HEK293T (cell line): Measurements from ENCODE around the gene PTPN1.
"Not testable (repeated sequence)": the region's sequence is repeated elsewhere in the genome, so short reads cannot be mapped to it uniquely, and the experiment has no call there.

Experiments used
- CTCF ChIA-PET: fragments of 350-600 bp; formaldehyde crosslinking; extraction: SDS; loops from one replicate; lab custom pipeline; 2021; ENCODE audit warnings: antibody characterized with exemption, inconsistent platforms; lab: Yijun Ruan, JAX
- POLR2A ChIA-PET: fragments of 350-600 bp; formaldehyde crosslinking; extraction: SDS; loops from one replicate; lab custom pipeline; 2020; ENCODE audit warnings: antibody characterized with exemption, inconsistent platforms; lab: Yijun Ruan, JAX
- DNase-seq: peaks from one replicate; pipeline ENCODE4 v3.0.0; 2012; ENCODE audit warnings: mixed read lengths; ENCODE audit errors: extremely low spot score
- ARNT ChIP-seq: fragments of 450-650 bp; IDR thresholded peaks from 2 replicates; pipeline ENCODE4 v1.6.1; 2017; ENCODE audit warnings: mild to moderate bottlenecking
- BHLHE40 ChIP-seq: fragments of 450-650 bp; IDR thresholded peaks from 2 replicates; pipeline ENCODE4 v1.6.1; 2016; ENCODE audit warnings: mild to moderate bottlenecking, moderate library complexity, borderline replicate concordance
- CTBP1 ChIP-seq: fragments of 450-650 bp; IDR thresholded peaks from 2 replicates; pipeline ENCODE4 v1.6.1; 2016; ENCODE audit warnings: borderline replicate concordance
- ELF4 ChIP-seq: fragments of 450-650 bp; IDR thresholded peaks from 2 replicates; pipeline ENCODE4 v1.6.1; 2017; ENCODE audit warnings: antibody characterized with exemption
- FOXA1 ChIP-seq: fragments of 450-650 bp; IDR thresholded peaks from 2 replicates; pipeline ENCODE4 v1.6.1; 2016; ENCODE audit warnings: mild to moderate bottlenecking
- FOXK2 ChIP-seq: fragments of 450-650 bp; IDR thresholded peaks from 2 replicates; pipeline ENCODE4 v1.6.1; 2016; ENCODE audit warnings: mild to moderate bottlenecking
- FOXM1 ChIP-seq: fragments of 450-650 bp; IDR thresholded peaks from 2 replicates; pipeline ENCODE4 v1.6.1; 2017; ENCODE audit warnings: mild to moderate bottlenecking, borderline replicate concordance
- HDGF ChIP-seq: fragments of 450-650 bp; IDR thresholded peaks from 2 replicates; pipeline ENCODE4 v1.6.1; 2017; ENCODE audit warnings: antibody characterized with exemption, borderline replicate concordance
- L3MBTL2 ChIP-seq: fragments of 450-650 bp; conservative IDR thresholded peaks from 2 replicates; pipeline ENCODE4 v1.6.1; 2016; ENCODE audit warnings: mild to moderate bottlenecking
- LEF1 ChIP-seq: fragments of 450-650 bp; IDR thresholded peaks from 2 replicates; pipeline ENCODE4 v1.6.1; 2017; ENCODE audit warnings: mild to moderate bottlenecking, borderline replicate concordance
- NFRKB ChIP-seq: fragments of 450-650 bp; IDR thresholded peaks from 2 replicates; pipeline ENCODE4 v1.6.1; 2016; ENCODE audit warnings: mild to moderate bottlenecking, moderate library complexity
- SP1 ChIP-seq: fragments of 450-650 bp; IDR thresholded peaks from 2 replicates; pipeline ENCODE4 v1.6.1; 2017
- SUZ12 ChIP-seq: fragments of 450-650 bp; IDR thresholded peaks from 2 replicates; pipeline ENCODE4 v1.6.1; 2016; ENCODE audit warnings: mild to moderate bottlenecking
- TARDBP ChIP-seq: fragments of 450-650 bp; IDR thresholded peaks from 2 replicates; pipeline ENCODE4 v1.6.1; 2016
- ZNF384 ChIP-seq: fragments of 450-650 bp; IDR thresholded peaks from 2 replicates; pipeline ENCODE4 v1.6.1; 2016
- TF ChIP-seq, protein P1 (sequence below): fragments of 450-650 bp; IDR thresholded peaks from 2 replicates; pipeline ENCODE4 v1.6.1; 2016

PTPN1 gene

GRCh38 chr20:50563133-50563944 is 53.2 kb downstream of the PTPN1 start:
- POLR2A ChIA-PET = no interaction called here
- no peak for DNase-seq
- CTCF ChIA-PET = interaction anchor here (0.5 kb wide), 1 partner anchor 424 kb away, joined by 4 read pairs; no protein-coding TSS in a partner anchor

GRCh38 chr20:50565383-50565782 is 55.2 kb downstream of the PTPN1 start:
- DNase-seq = no peak
- ChIA-PET POLR2A (no interaction called here), CTCF (no interaction called here)
- TF ChIP-seq ZNF384 = no peak
- no peak for TF ChIP-seq BHLHE40
- TF ChIP-seq FOXK2 = no peak
- TF ChIP-seq SUZ12 = no peak
- TF ChIP-seq ELF4 = no peak
- no peak for TF ChIP-seq HDGF
- TF ChIP-seq FOXM1 = no peak
- no peak for TF ChIP-seq FOXA1
- TF ChIP-seq CTBP1 = no peak
- TF ChIP-seq, protein P1, sequence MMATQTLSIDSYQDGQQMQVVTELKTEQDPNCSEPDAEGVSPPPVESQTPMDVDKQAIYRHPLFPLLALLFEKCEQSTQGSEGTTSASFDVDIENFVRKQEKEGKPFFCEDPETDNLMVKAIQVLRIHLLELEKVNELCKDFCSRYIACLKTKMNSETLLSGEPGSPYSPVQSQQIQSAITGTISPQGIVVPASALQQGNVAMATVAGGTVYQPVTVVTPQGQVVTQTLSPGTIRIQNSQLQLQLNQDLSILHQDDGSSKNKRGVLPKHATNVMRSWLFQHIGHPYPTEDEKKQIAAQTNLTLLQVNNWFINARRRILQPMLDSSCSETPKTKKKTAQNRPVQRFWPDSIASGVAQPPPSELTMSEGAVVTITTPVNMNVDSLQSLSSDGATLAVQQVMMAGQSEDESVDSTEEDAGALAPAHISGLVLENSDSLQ = no peak
- no peak for TF ChIP-seq LEF1
- TF ChIP-seq NFRKB = no peak
- TF ChIP-seq L3MBTL2 = no peak
- TF ChIP-seq ARNT = no peak

More at GRCh38 chr20:50563133-50563944, 53.2 kb downstream of the PTPN1 start:
- TF ChIP-seq LEF1 = no peak

DNA sequence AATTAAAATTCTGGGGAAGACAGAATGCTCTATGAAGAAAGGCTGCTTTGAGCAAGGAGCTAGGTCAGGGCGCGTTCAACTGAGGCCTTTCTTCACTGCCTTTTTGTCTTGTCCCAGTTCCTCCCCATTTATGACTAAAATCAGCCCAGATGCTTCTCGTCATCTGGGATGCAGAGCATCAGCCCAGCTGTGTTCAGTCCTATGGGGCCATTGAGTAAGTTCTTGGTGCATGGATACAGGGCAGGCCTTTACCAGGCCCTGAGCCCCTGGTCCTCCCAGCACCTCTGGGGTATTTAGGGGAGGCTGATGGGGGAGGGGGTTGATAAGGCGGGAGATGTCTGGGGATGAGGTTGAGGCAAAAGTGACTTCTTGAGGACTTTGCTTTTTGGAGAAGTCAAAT is 55.7 kb downstream of the PTPN1 start:
- DNase-seq = no peak
- POLR2A ChIA-PET = no interaction called here
- CTCF ChIA-PET = interaction anchor here (0.6 kb wide), 1 partner anchor 184 kb away, joined by 5 read pairs; no protein-coding TSS in a partner anchor

GRCh38 chr20:50567860-50568548 is 57.8 kb downstream of the PTPN1 start:
- TF ChIP-seq ELF4 (no peak), ZNF384 (no peak), FOXA1 (no peak), ARNT (no peak), CTBP1 (no peak), TARDBP (no peak), HDGF (no peak), BHLHE40 (no peak), SUZ12 (no peak), LEF1 (no peak), L3MBTL2 (no peak), FOXK2 (no peak)
- ChIA-PET POLR2A (no interaction called here), CTCF (no interaction called here)
- no peak for DNase-seq

More for the DNA sequence above, 55.7 kb downstream of the PTPN1 start:
- TF ChIP-seq FOXK2 (no peak), SUZ12 (no peak), ZNF384 (no peak), HDGF (no peak), FOXM1 (no peak), ELF4 (no peak), NFRKB (no peak), ARNT (no peak), CTBP1 (no peak), FOXA1 (no peak), LEF1 (no peak), SP1 (no peak), L3MBTL2 (no peak), BHLHE40 (no peak), TARDBP (no peak)
- TF ChIP-seq, protein P1 = no peak

- TF ChIP-seq SUZ12 (no peak), FOXM1 (no peak), L3MBTL2 (no peak), LEF1 (no peak), BHLHE40 (no peak), FOXA1 (no peak), CTBP1 (no peak), ARNT (no peak), ELF4 (no peak), FOXK2 (no peak), SP1 (no peak), ZNF384 (no peak), HDGF (no peak), NFRKB (no peak), TARDBP (no peak)
- TF ChIP-seq, protein P1 = no peak
- CTCF ChIA-PET = no interaction called here
- POLR2A ChIA-PET = no interaction called here
- DNase-seq = no peak
Measured at GRCh38 chr20:50568549-50568942, 58.4 kb downstream of the PTPN1 start.

GRCh38 chr20:50569487-50569863 is 59.3 kb downstream of the PTPN1 start:
- CTCF ChIA-PET, POLR2A ChIA-PET, DNase-seq: not testable (repeated sequence)
